ENCODE data around the gene PZP.

GRCh38 chr12:9241301-9241700 is 33.1 kb upstream of the PZP start:
- TF ChIP-seq CTCF (IDR thresholded peaks at IDR 0.05; ENCODE audit: insufficient read depth, low read depth, low read length), result no peak
- no peak for TF ChIP-seq EZH2 (IDR thresholded peaks at IDR 0.05; ENCODE audit: insufficient read depth, low read length)

Data from astrocyte (in vitro differentiated cells and primary cell).